Stomach (tissue), 9 donors: ENCODE measurements around the gene FAM120A. TPM values are rescaled to one million over a fixed set of nuclear protein-coding genes. Genes with fewer than 3 reads are reported as not detected.

Experiments
- DNase-seq, 2 donors: peaks; one replicate each; pipeline versions ENCODE4 v3.0.0 to v3.0.0-alpha.2; 2013 to 2019
- H3K27ac ChIP-seq, 5 donors: fragments of 200-600 bp in 4 of 5; sonication (generic) in 4 of 5; one replicate each; pipeline ENCODE4 v1.5.1; 2013 to 2019; ENCODE audit warnings: mild to moderate bottlenecking in 1 of 5, moderate library complexity in 1 of 5
- H3K27me3 ChIP-seq, 3 donors: fragments of 200-600 bp; sonication (generic); one replicate each; pipeline ENCODE4 v1.5.1; 2017 to 2019; ENCODE audit warnings: mixed run types in 1 of 3
- H3K36me3 ChIP-seq, 4 donors: fragments of 200-600 bp; sonication (generic); 1 replicate in 3 of 4; 2 replicates in 1 of 4; pipeline ENCODE4 v1.5.1; 2016 to 2019
- H3K4me1 ChIP-seq, 4 donors: fragments of 200-600 bp; sonication (generic); one replicate each; pipeline ENCODE4 v1.5.1; 2016 to 2019
- H3K4me3 ChIP-seq, 4 donors: fragments of 200-600 bp; sonication (generic) in 3 of 4; one replicate each; pipeline ENCODE4 v1.5.1; 2016 to 2019; ENCODE audit warnings: mild to moderate bottlenecking in 1 of 4
- H3K9me3 ChIP-seq, 4 donors: fragments of 200-600 bp; sonication (generic); one replicate each; pipeline ENCODE4 v1.5.1; 2016 to 2019
- EP300 ChIP-seq: sonication (generic); formaldehyde crosslinking; IDR thresholded peaks from one replicate; pipeline ENCODE4 v1.6.1; 2017; ENCODE audit warnings: antibody characterized with exemption
- POLR2A ChIP-seq, 4 donors: fragments of 450-650 bp; IDR thresholded peaks; one replicate each; pipeline ENCODE4 v1.6.1; 2016; ENCODE audit warnings: antibody characterized with exemption in 4 of 4, control low read depth in 2 of 4, mild to moderate bottlenecking in 1 of 4, moderate library complexity in 1 of 4
- POLR2AphosphoS5 ChIP-seq, 3 donors: sonication (generic); formaldehyde crosslinking; IDR thresholded peaks; one replicate each; pipeline ENCODE4 v1.6.1; 2016; ENCODE audit warnings: antibody characterized with exemption in 3 of 3
- WGBS, 5 donors: extraction: QIAGEN DNeasy Blood & Tissue Kit in 3 of 5; methylation state at CpG; one replicate each; pipeline versions ENCODE4 v1.1.5 to v1.1.7; 2013 to 2018; 5-methylcytosine and 5-hydroxymethylcytosine counted together
- intact Hi-C: fragments of 100-400 bp; cut with DNase I; formaldehyde crosslinking; loops from one replicate; pipeline ENCODE4 v1.15.1; 2023; ENCODE audit warnings: low total_unique reads
- polyA plus RNA-seq, 3 donors: library from polyadenylated mRNA; stranded (reverse); fragments of 200-250 nt; gene quantifications; one replicate each; pipeline ENCODE4 v1.2.3, GENCODE V29; 2013
- total RNA-seq, 5 donors: library from RNA; depleted of rRNA; stranded (reverse); fragments of >200 nt; gene quantifications; one replicate each; pipeline versions ENCODE4 v1.1.0 to v1.2.3, GENCODE V29; 2014 to 2016
- TF ChIP-seq, protein P1 (sequence below), 7 experiments: fragments of 450-650 bp in 4 of 7; fragments of 200-600 bp in 3 of 7; sonication (generic) in 3 of 7; IDR thresholded peaks; one replicate each; pipeline ENCODE4 v1.5.1; 2016 to 2019; ENCODE audit warnings: antibody characterized with exemption in 7 of 7, control low read depth in 2 of 7, mild to moderate bottlenecking in 1 of 7
- donor health status: healthy with polysubstance abuse.
- donor health status: Bipolar disorder and iron deficiency.
- donor health status: healthy.

FAM120A gene
- total and polyA plus RNA-seq, 8 donors = 35.8 to 192 (median 92.1) TPM

DNA sequence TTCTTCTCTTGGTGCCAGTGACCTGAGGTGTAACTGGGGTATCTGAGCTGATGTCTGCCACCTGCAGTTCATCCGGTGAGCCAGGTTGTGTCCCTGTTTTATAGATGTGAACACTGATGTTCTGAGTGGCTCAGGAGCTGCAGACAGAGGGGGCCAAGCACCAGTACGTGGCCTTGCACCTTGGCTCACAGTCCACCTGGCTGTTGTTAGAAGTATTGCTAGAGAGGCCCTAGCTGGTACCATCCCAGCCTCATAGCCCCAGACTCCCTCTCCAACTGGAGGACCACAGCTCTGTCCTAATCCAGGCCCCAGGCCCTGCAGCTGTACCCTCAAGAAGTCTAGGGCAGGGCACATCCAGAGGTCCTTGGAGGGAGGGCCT, 141.1 kb downstream of the FAM120A start:
- Histone ChIP-seq H3K27ac (no peak overlapping the region), H3K9me3 (no peaks in the 10 kb centered on the region), H3K27me3 (no peaks in the 10 kb centered on the region), H3K36me3 (no peaks in the 10 kb centered on the region), H3K4me1 (peaks cover 35 to 85% (median 54%) of the 10 kb centered on the region in 4 donors), H3K4me3 (no peak overlapping the region)
- 45 to 80% (median 62%) methylated on average over 1 to 2 of the region's 2 CpGs for WGBS, 5 donors
- DNase-seq = no peak
- TF ChIP-seq, protein P1, sequence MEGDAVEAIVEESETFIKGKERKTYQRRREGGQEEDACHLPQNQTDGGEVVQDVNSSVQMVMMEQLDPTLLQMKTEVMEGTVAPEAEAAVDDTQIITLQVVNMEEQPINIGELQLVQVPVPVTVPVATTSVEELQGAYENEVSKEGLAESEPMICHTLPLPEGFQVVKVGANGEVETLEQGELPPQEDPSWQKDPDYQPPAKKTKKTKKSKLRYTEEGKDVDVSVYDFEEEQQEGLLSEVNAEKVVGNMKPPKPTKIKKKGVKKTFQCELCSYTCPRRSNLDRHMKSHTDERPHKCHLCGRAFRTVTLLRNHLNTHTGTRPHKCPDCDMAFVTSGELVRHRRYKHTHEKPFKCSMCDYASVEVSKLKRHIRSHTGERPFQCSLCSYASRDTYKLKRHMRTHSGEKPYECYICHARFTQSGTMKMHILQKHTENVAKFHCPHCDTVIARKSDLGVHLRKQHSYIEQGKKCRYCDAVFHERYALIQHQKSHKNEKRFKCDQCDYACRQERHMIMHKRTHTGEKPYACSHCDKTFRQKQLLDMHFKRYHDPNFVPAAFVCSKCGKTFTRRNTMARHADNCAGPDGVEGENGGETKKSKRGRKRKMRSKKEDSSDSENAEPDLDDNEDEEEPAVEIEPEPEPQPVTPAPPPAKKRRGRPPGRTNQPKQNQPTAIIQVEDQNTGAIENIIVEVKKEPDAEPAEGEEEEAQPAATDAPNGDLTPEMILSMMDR (IDR thresholded peaks at IDR 0.05) = peak in 1 of 7 experiments; percentile 7
- no peak for TF ChIP-seq EP300
- intact Hi-C loops = no loop called here

DNA sequence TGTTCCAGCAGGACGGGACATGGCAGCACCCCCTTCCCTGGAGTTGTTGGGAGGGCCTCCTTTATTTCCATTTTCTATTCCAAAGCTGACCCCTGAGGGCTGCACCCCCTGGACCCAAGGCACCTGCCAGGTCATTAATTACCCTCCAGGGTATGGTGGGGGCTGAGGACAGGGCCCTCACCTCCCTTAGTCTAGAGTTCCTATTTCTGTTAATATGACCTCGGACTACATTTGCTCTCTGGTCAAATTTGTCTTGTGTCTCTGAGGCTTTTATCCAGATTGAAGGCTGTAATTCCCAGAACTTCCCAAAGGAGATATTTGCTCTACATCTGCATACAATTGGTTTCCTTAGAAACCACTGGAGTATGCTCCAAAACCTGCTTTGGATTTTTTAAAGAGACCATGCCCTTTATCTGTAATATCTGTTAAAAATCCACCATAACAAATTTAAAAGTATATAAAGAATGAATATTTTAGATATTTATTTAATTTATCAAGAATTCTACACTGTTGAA, 141.7 kb downstream of the FAM120A start:
- H3K4me1 ChIP-seq = peaks cover 32 to 85% (median 51%) of the 10 kb centered on the region in 4 donors
- no peak overlapping the region for H3K4me3 ChIP-seq
- no peaks in the 10 kb centered on the region for H3K9me3 ChIP-seq
- DNase-seq = no peak
- H3K36me3 ChIP-seq = no peaks in the 10 kb centered on the region
- intact Hi-C loops = no loop called here
- H3K27me3 ChIP-seq = no peaks in the 10 kb centered on the region
- TF ChIP-seq POLR2AphosphoS5 (IDR thresholded peaks at IDR 0.05) (no peak), EP300 (no peak), POLR2A (IDR thresholded peaks at IDR 0.05) (no peak)
- TF ChIP-seq, protein P1 (IDR thresholded peaks at IDR 0.05) = no peak
- 66 to 78% (median 74%) methylated on average over 2 of the region's 2 CpGs for WGBS, 5 donors
- H3K27ac ChIP-seq = no peak overlapping the region

DNA sequence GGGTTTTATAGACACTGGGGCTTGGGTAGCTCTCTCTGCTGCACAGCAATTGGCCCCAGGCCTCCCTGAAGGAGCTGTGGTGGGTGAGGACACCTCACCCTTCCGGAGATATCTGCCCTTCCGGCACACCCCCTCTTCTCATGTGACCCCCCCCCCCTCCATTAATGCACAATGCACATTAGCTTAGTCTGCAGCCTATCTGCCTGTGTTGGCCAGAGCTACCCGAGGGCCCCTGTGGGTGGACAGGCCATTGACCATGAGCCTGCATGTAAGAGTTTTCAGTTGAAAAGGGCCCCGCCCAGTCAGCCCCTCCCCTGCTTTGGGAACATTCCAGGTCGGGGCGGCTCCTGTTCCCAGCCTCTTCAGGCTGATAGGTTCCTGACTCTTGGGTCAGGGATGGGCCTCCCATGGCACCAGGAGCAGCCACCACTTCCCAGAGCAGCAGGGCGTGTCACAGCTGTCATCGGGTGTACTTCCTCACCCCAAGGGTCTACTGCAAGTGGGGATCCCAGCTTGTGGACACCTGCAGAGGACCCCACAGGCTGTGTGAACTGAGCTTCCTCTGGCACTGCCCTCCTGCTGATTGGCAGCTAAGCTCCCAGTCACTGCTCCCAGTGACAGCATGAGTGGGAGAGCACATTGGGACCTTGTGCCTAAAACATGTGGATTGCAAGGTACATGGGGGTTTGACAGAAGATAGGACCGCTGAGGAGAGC, 142.7 kb downstream of the FAM120A start:
- Histone ChIP-seq H3K4me1 (peaks cover 25 to 85% (median 48%) of the 10 kb centered on the region in 4 donors), H3K27me3 (no peaks in the 10 kb centered on the region), H3K9me3 (no peaks in the 10 kb centered on the region), H3K36me3 (no peaks in the 10 kb centered on the region), H3K27ac (no peak overlapping the region), H3K4me3 (no peak overlapping the region)
- TF ChIP-seq, protein P1 (IDR thresholded peaks at IDR 0.05) = no peak
- TF ChIP-seq EP300 (no peak), POLR2AphosphoS5 (IDR thresholded peaks at IDR 0.05) (no peak), POLR2A (IDR thresholded peaks at IDR 0.05) (no peak)
- intact Hi-C loops = no loop called here
- WGBS, 5 donors = 43 to 55% (median 50%) methylated on average over 4 to 9 of the region's 9 CpGs
- DNase-seq = no peak

DNA sequence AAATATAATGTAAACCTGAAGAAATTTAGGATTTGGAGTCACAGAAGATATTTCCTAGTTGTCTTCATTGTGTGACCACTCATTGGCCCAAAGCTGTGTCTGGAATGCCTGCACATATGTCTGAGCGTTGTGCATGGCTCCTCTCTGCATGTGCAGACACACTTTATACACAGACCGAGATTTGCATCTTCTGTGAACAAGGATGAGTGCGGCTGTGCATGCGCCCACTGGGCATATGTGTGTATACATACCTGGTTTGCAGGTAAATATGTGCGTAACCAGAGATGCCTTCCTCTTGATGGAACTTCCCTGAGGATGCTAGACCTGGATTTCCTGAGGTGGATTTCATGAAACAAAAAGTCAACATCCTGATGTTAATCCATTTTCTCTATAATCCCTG, 144.0 kb downstream of the FAM120A start:
- DNase-seq = no peak
- intact Hi-C loops = no loop called here

More for the DNA sequence above, 144.0 kb downstream of the FAM120A start:
- Histone ChIP-seq H3K27ac (no peak overlapping the region), H3K4me3 (no peak overlapping the region), H3K36me3 (no peaks in the 10 kb centered on the region), H3K27me3 (no peaks in the 10 kb centered on the region), H3K9me3 (no peaks in the 10 kb centered on the region), H3K4me1 (peaks cover 27 to 85% (median 49%) of the 10 kb centered on the region in 4 donors)
- TF ChIP-seq POLR2AphosphoS5 (IDR thresholded peaks at IDR 0.05) = no peak
- no peak for TF ChIP-seq POLR2A (IDR thresholded peaks at IDR 0.05)
- TF ChIP-seq, protein P1 (IDR thresholded peaks at IDR 0.05) = no peak
- TF ChIP-seq EP300 = no peak
- 90 to 95% (median 93%) methylated on average over 5 of the region's 5 CpGs for WGBS, 5 donors
